Activated naive CD8-positive, alpha-beta T cell treated with anti-CD3 and anti-CD28 coated beads, Interleukin-2, amount 10 ng/mL, durations not matched to agents 7 days and 5 days (primary cell): ENCODE results near the gene PRDM5. TPM values are rescaled to one million over a fixed set of nuclear protein-coding genes. Genes with fewer than 3 reads are reported as not detected.

Experiments used
- ATAC-seq: fragments of 150-1000 bp; cut with Tn5 transposase; one replicate; pipeline ENCODE4 v1.10.0; 2021; ENCODE audit warnings: low read depth, moderate library complexity
- POLR2A ChIA-PET: fragments of 350-600 bp; sonication (Branson Sonifier 250); formaldehyde crosslinking; loops from one replicate; lab custom pipeline; 2021; ENCODE audit warnings: antibody characterized with exemption; lab: Charles Lee
- DNase-seq: peaks from one replicate; pipeline ENCODE4 v3.0.0; 2021
- H3K27ac Mint-ChIP-seq: one replicate; pipeline ENCODE4 v1.8.0; 2022; ENCODE audit warnings: mild to moderate bottlenecking, mixed read lengths
- H3K27me3 Mint-ChIP-seq: one replicate; pipeline ENCODE4 v1.8.0; 2022; ENCODE audit warnings: mild to moderate bottlenecking, moderate library complexity, mixed read lengths
- H3K36me3 Mint-ChIP-seq: one replicate; pipeline ENCODE4 v1.8.0; 2021; ENCODE audit warnings: mild to moderate bottlenecking, mixed read lengths
- H3K4me1 Mint-ChIP-seq: one replicate; pipeline ENCODE4 v1.8.0; 2021; ENCODE audit warnings: mixed read lengths
- H3K4me3 Mint-ChIP-seq: one replicate; pipeline ENCODE4 v1.8.0; 2022; ENCODE audit warnings: mild to moderate bottlenecking, moderate library complexity, mixed read lengths
- H3K9me3 Mint-ChIP-seq: one replicate; pipeline ENCODE4 v1.8.0; 2021; ENCODE audit warnings: mixed read lengths
- total RNA-seq, 2 experiments: library from RNA; stranded (reverse); gene quantifications; one replicate each; pipeline ENCODE4 v1.2.3, GENCODE V29; 2021

Gene PRDM5
- total RNA-seq, 2 experiments from 2014 or later, result 0.26 to 0.58 TPM

DNA sequence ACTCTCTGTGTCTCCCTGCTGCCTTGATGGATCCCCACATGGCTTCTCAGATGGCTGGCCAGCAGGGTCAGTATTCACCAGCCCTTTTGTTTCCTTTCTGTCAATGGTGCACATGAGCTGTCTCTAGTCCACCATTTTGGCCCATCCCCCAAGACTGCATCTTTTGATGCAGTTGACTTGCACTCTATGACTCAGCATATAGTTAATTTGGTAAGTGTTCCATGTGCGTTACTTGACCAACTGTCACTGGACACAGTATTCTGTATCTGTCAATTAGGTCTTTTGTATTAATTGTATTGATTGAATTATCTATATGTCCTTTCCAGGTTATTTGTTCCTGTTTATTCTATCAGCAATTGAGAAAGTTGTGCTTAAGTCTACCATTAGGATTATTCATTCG is 29.2 kb downstream of the PRDM5 start:
- peaks cover 4% of the 10 kb centered on the region for H3K36me3 Mint-ChIP-seq
- POLR2A ChIA-PET, result no interaction called here
- H3K27me3 Mint-ChIP-seq, result no peaks in the 10 kb centered on the region
- H3K4me1 Mint-ChIP-seq, result no peaks in the 10 kb centered on the region
- DNase-seq (no peak), ATAC-seq (no peak)
- H3K4me3 Mint-ChIP-seq, result no peak overlapping the region
- no peak overlapping the region for H3K27ac Mint-ChIP-seq
- H3K9me3 Mint-ChIP-seq, result peaks cover 14% of the 10 kb centered on the region

GRCh38 chr4:120886191-120886590 is 36.3 kb downstream of the PRDM5 start:
- H3K27ac Mint-ChIP-seq, result no peak overlapping the region
- peaks cover 3% of the 10 kb centered on the region for H3K36me3 Mint-ChIP-seq

DNA sequence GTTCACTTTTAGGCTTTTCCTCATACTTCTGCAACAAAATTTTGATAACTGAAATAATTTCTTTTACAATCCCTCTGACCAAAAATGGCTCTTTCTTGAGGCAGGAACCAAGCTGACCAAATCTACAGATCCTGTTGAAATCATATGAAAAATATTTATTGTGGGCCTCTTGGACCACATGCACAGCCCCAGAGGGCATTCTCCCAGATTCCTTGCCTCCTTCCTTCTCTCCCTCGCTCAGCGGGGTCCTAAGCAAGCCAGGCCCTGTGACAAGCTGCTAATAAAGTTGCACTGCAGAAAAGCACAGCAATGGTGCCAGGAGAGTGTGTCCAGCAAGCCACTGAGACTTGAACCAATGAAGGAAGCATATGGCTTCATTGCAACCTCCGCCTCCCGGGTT is 40.7 kb downstream of the PRDM5 start:
- Mint-ChIP-seq H3K4me1 (peaks cover 2% of the 10 kb centered on the region), H3K36me3 (no peaks in the 10 kb centered on the region), H3K27me3 (no peaks in the 10 kb centered on the region), H3K9me3 (no peaks in the 10 kb centered on the region), H3K27ac (no peak overlapping the region), H3K4me3 (no peak overlapping the region)
- POLR2A ChIA-PET, result no interaction called here
- DNase-seq (no peak), ATAC-seq (no peak)

More at GRCh38 chr4:120886191-120886590, 36.3 kb downstream of the PRDM5 start:
- no peak for DNase-seq
- H3K9me3 Mint-ChIP-seq, result peaks cover 7% of the 10 kb centered on the region
- H3K4me3 Mint-ChIP-seq, result no peak overlapping the region
- POLR2A ChIA-PET, result no interaction called here
- peaks cover 2% of the 10 kb centered on the region for H3K4me1 Mint-ChIP-seq
- no peak for ATAC-seq
- H3K27me3 Mint-ChIP-seq, result no peaks in the 10 kb centered on the region

- Mint-ChIP-seq H3K36me3 (no peaks in the 10 kb centered on the region), H3K4me3 (no peak overlapping the region), H3K4me1 (peaks cover 2% of the 10 kb centered on the region), H3K9me3 (no peaks in the 10 kb centered on the region), H3K27ac (no peak overlapping the region), H3K27me3 (no peaks in the 10 kb centered on the region)
- POLR2A ChIA-PET, result no interaction called here
- no peak for DNase-seq
- ATAC-seq, result no peak
Measured at GRCh38 chr4:120881351-120881750, 41.2 kb downstream of the PRDM5 start.

DNA sequence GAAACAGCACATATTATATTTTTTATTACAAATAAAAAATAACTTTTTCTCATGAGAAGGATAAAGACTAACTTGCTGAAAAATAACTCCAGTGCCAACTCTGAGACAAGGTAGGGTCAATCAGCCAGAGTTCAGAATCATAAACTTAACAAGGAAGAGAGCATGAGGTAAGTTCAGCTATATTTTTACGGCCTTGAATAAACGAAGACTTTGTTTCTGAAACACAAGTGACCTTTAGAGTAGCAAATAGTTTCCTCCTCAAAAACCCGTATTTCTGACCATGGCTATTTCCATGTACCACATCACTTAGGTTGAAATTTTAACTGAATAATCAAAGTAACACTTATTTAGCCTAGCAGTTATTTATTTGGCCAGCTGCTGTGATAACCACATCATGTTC is 45.5 kb downstream of the PRDM5 start:
- ATAC-seq (no peak), DNase-seq (no peak)
- Mint-ChIP-seq H3K4me1 (no peaks in the 10 kb centered on the region), H3K27ac (no peak overlapping the region), H3K4me3 (no peak overlapping the region), H3K36me3 (no peaks in the 10 kb centered on the region), H3K27me3 (no peaks in the 10 kb centered on the region), H3K9me3 (no peaks in the 10 kb centered on the region)
- POLR2A ChIA-PET, result no interaction called here

DNA sequence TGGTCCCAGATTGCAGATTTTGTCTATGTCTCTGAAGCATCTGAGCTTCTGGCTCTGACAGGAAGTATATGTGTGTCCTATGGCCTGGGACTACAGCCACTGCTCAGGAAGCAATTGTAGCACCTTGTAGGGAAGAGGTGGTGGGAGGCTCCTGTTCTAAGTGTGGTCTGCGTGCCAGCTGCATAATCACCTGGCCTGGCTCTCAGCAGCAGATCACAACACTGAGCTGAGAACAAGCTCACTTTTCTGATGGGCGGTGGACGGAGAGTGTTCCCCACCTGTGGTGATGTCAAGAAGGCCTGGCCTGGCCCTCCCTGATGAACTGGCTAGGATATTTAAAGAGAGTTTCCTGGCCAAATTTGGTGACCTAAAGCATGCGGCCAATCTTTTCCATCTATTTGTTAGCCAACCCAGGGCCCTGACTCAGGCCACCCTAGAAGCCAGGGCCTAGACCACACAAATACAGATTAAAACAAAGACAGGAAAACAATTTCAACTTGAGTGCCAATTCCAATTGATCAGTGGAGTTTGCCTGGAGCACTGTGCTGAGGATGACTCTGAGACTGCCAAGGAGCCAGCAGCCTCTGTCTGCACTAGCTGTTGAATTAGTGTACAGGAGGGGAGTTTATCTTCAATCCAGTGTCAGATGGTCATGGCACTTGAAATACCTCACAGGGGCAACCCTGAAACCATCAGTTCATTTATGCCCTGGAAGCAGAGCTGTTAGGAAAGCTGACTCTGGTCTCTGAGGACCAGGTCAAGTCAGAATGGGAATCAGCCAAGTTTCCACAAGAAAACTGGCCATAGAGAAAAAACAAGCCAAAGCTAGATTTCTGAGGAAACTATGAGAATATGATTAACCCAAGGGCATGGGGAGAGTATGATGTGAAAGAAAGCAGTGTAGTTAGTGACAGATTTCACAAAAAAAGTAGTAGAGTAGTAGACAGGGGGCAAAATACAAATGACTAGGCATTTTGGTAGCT is 47.4 kb downstream of the PRDM5 start:
- H3K9me3 Mint-ChIP-seq, result no peaks in the 10 kb centered on the region
- POLR2A ChIA-PET, result no interaction called here
- no peaks in the 10 kb centered on the region for H3K27me3 Mint-ChIP-seq
- DNase-seq, result no peak
- no peak overlapping the region for H3K4me3 Mint-ChIP-seq
- no peaks in the 10 kb centered on the region for H3K36me3 Mint-ChIP-seq
- no peak for ATAC-seq
- no peak overlapping the region for H3K27ac Mint-ChIP-seq
- no peaks in the 10 kb centered on the region for H3K4me1 Mint-ChIP-seq

- Mint-ChIP-seq H3K27me3 (no peaks in the 10 kb centered on the region), H3K4me1 (no peaks in the 10 kb centered on the region), H3K9me3 (no peaks in the 10 kb centered on the region), H3K36me3 (no peaks in the 10 kb centered on the region), H3K4me3 (no peak overlapping the region), H3K27ac (no peak overlapping the region)
- no peak for DNase-seq
- no peak for ATAC-seq
- POLR2A ChIA-PET, result no interaction called here
Measured at GRCh38 chr4:120873554-120873953, 49.0 kb downstream of the PRDM5 start.

DNA sequence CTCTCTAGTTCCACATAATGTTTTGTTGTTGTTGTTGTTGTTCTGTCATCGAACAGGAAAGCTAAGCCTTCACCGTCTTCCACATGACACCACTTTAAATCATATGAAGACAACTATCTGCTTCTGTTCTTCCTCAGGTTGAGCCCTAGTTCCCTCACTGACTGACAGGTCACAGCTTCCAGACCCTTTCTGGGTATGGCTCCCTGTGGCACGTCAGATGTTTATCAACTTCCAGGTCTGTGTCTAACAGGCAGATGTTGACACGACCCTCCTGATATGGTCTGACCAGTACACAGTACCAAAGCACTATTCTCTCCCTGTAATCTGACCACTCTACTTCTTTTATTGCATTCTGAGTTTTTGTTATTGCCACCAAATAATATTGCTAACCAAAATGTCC is 51.4 kb downstream of the PRDM5 start:
- POLR2A ChIA-PET, result no interaction called here
- Mint-ChIP-seq H3K4me1 (no peaks in the 10 kb centered on the region), H3K36me3 (no peaks in the 10 kb centered on the region), H3K27me3 (no peaks in the 10 kb centered on the region), H3K9me3 (no peaks in the 10 kb centered on the region), H3K4me3 (no peak overlapping the region), H3K27ac (no peak overlapping the region)
- DNase-seq (no peak), ATAC-seq (no peak)

DNA sequence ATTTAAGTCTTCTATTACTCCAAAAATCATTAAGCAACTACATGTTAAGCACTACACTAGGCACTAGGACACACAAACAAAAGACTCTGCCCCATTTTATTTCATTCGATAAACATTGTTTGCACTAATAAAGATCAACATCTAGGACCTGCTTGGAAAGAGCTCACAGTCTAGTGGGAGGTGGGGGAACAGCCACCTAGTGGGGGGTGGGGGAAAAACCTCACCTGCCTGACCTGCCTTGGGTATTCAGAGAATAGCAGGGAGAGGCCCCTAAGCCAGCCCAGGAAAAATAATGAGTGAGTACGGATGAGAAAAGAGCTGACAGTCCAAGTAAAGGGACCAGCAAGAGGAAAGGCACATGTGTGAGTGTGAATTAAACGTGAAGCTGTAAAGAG is 52.2 kb downstream of the PRDM5 start:
- POLR2A ChIA-PET, result no interaction called here
- no peaks in the 10 kb centered on the region for H3K4me1 Mint-ChIP-seq
- no peaks in the 10 kb centered on the region for H3K9me3 Mint-ChIP-seq
- ATAC-seq (no peak), DNase-seq (no peak)
- H3K36me3 Mint-ChIP-seq, result no peaks in the 10 kb centered on the region
- no peak overlapping the region for H3K27ac Mint-ChIP-seq
- H3K27me3 Mint-ChIP-seq, result no peaks in the 10 kb centered on the region
- H3K4me3 Mint-ChIP-seq, result no peak overlapping the region

- H3K27me3 Mint-ChIP-seq, result no peaks in the 10 kb centered on the region
- ATAC-seq, result no peak
- no peaks in the 10 kb centered on the region for H3K4me1 Mint-ChIP-seq
Measured at GRCh38 chr4:120869613-120870278, 52.8 kb downstream of the PRDM5 start.

GRCh38 chr4:120867506-120867905 is 55.0 kb downstream of the PRDM5 start:
- no peak for ATAC-seq
- H3K4me3 Mint-ChIP-seq, result no peak overlapping the region
- POLR2A ChIA-PET, result no interaction called here
- H3K27me3 Mint-ChIP-seq, result no peaks in the 10 kb centered on the region
- no peaks in the 10 kb centered on the region for H3K4me1 Mint-ChIP-seq
- no peaks in the 10 kb centered on the region for H3K9me3 Mint-ChIP-seq
- H3K27ac Mint-ChIP-seq, result no peak overlapping the region
- no peaks in the 10 kb centered on the region for H3K36me3 Mint-ChIP-seq
- no peak for DNase-seq

More at GRCh38 chr4:120869613-120870278, 52.8 kb downstream of the PRDM5 start:
- no peak overlapping the region for H3K4me3 Mint-ChIP-seq
- H3K9me3 Mint-ChIP-seq, result no peaks in the 10 kb centered on the region
- H3K27ac Mint-ChIP-seq, result no peak overlapping the region
- no peak for DNase-seq
- POLR2A ChIA-PET, result no interaction called here
- no peaks in the 10 kb centered on the region for H3K36me3 Mint-ChIP-seq

DNA sequence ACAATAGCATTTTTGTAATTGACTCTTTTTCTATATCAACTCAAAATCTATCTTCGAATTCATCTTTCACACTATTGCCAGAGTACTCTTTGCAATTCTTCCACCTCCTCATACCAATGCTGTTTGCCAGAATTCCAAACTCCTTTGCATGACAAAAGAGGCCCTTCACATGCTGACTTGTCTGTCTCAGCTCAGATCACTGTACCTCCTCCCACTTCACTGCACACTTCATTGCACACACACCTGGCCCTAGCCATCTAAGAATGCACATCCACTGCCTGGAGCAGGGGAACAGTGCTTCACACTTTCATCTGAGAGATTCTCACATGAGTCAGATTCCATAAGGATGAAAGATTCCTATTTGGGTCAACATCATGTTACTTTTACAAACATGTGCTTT is 56.5 kb downstream of the PRDM5 start:
- H3K4me1 Mint-ChIP-seq, result no peaks in the 10 kb centered on the region
- POLR2A ChIA-PET, result no interaction called here
- no peak for ATAC-seq
- no peak overlapping the region for H3K4me3 Mint-ChIP-seq
- H3K27ac Mint-ChIP-seq, result no peak overlapping the region
- H3K9me3 Mint-ChIP-seq, result no peaks in the 10 kb centered on the region
- no peak for DNase-seq
- no peaks in the 10 kb centered on the region for H3K36me3 Mint-ChIP-seq
- H3K27me3 Mint-ChIP-seq, result no peaks in the 10 kb centered on the region

DNA sequence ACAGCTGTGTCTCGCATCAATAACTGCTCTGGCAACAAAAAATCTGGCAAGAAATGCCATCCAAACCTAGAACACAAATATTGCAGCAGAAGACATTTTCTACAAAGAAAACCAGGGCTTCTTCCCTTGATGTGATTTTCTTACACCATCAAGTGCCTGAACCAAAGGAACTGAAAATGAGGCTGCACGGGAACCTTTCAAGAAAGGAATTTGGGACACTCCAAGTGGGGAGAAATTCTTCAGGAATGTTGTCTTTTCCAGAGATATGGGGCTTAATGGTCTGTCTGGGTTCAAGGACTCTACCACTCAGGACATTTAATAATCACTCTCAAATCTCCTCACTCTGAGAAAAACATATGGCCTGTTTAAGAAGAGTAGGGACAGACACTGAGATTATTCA is 57.6 kb downstream of the PRDM5 start:
- Mint-ChIP-seq H3K9me3 (no peaks in the 10 kb centered on the region), H3K27ac (no peak overlapping the region), H3K36me3 (no peaks in the 10 kb centered on the region), H3K4me1 (no peaks in the 10 kb centered on the region), H3K4me3 (no peak overlapping the region), H3K27me3 (no peaks in the 10 kb centered on the region)
- POLR2A ChIA-PET, result no interaction called here
- DNase-seq, result no peak
- no peak for ATAC-seq

DNA sequence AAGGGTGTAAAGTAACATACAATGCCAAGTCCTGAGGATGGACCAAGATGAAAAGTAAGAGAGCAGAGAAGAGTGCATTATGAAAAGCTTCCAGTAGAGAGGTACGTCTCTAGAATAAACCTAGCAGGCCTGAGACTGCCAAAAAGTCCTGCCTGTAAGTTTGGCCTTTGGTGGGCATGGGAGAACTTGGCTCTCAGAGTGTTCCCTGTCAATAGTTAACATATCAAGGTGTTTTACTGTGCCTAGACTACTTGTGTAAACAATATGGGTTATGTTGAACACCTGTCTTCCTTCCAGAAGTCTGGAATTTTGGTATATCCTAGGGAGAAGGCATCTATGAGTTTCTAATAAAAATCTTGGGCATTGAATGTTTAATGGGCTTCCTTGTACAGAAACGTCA is 60.1 kb downstream of the PRDM5 start:
- no peaks in the 10 kb centered on the region for H3K27me3 Mint-ChIP-seq
- POLR2A ChIA-PET, result no interaction called here
- H3K27ac Mint-ChIP-seq, result no peak overlapping the region
- peaks cover 3% of the 10 kb centered on the region for H3K4me1 Mint-ChIP-seq
- no peaks in the 10 kb centered on the region for H3K36me3 Mint-ChIP-seq
- DNase-seq, result no peak
- H3K4me3 Mint-ChIP-seq, result no peak overlapping the region
- H3K9me3 Mint-ChIP-seq, result no peaks in the 10 kb centered on the region
- no peak for ATAC-seq
